K562 (cell line): ENCODE measurements around the gene CLSTN2. TPM values are rescaled to one million over a fixed set of nuclear protein-coding genes. Genes with fewer than 3 reads are reported as not detected.

ENCODE experiments used
- ATAC-seq: fragments of 200-7000 bp; cut with Tn5 transposase; 3 replicates; pipeline ENCODE4 v1.9.1; 2020; ENCODE audit warnings: moderate library complexity
- BruUV-seq: library from RNA; stranded (reverse); fragments of 400-500 nt; replicated peaks from 2 replicates; lab custom pipeline; 2021; lab: Mats Ljungman, UMichigan
- CTCF ChIA-PET: fragments of 300-600 bp; formaldehyde crosslinking; extraction: SDS; loops from one replicate; lab custom pipeline; 2021; ENCODE audit warnings: low intra/inter-chr PET ratio; lab: Yijun Ruan, JAX
- POLR2A ChIA-PET: fragments of 300-600, 350-650 bp; sonication (Branson Sonifier 250); formaldehyde crosslinking; extraction: SDS; loops from one replicate; lab custom pipeline; 2021; ENCODE audit warnings: antibody characterized with exemption, inconsistent platforms; lab: Yijun Ruan, JAX
- DNase-seq, 4 experiments: peaks; one replicate each; pipeline versions ENCODE4 v3.0.0 to v3.0.0-alpha.2; 2011 to 2018; ENCODE audit warnings: low spot score in 3 of 4, mixed read lengths in 3 of 4; ENCODE audit errors: extremely low read depth in 1 of 4
- FAIRE-seq: peaks from 2 replicates; lab custom pipeline; 2011; peaks lifted over from hg19 to GRCh38; lab: Jason Lieb, UNC
- H2AFZ ChIP-seq: 2 replicates; pipeline ENCODE4 v1.6.0; 2011; ENCODE audit warnings: low read depth, low read length, control low read depth, inconsistent platforms
- H3K27ac ChIP-seq: fragments of 200-600 bp; 3 replicates; pipeline ENCODE4 v1.8.0; 2011; ENCODE audit warnings: low read depth, mild to moderate bottlenecking, control low read depth, inconsistent platforms, low read length, moderate library complexity, mixed read lengths; ENCODE audit errors: extremely low read depth
- H3K27me3 ChIP-seq, 2 experiments: fragments of 300-600 bp in 1 of 2; 2 replicates in 1 of 2; 3 replicates in 1 of 2; pipeline versions ENCODE4 v1.6.0 to v1.8.0; 2011; ENCODE audit warnings: inconsistent platforms in 2 of 2, low read length in 2 of 2, mild to moderate bottlenecking in 1 of 2, mixed read lengths in 1 of 2, moderate library complexity in 1 of 2; ENCODE audit not compliant: control insufficient read depth in 2 of 2, insufficient read depth in 2 of 2
- H3K36me3 ChIP-seq: fragments of 300-600 bp; 3 replicates; pipeline ENCODE4 v1.8.0; 2011; ENCODE audit warnings: mild to moderate bottlenecking, low read length, inconsistent platforms; ENCODE audit not compliant: control insufficient read depth, insufficient read depth
- H3K4me1 ChIP-seq, 2 experiments: fragments of 200-600 bp in 1 of 2; replicated peaks in 1 of 2; 2 replicates in 1 of 2; 3 replicates in 1 of 2; pipeline versions ENCODE4 v1.5.1 to v1.8.0; 2011; ENCODE audit warnings: inconsistent platforms in 2 of 2, low read length in 2 of 2, mild to moderate bottlenecking in 1 of 2, mixed read lengths in 1 of 2, moderate library complexity in 1 of 2; ENCODE audit not compliant: control insufficient read depth in 2 of 2, insufficient read depth in 2 of 2
- H3K4me2 ChIP-seq: 2 replicates; pipeline ENCODE4 v1.6.1; 2011; ENCODE audit warnings: low read length, control low read depth, inconsistent platforms, mixed read lengths; ENCODE audit not compliant: insufficient read depth
- H3K4me3 ChIP-seq: fragments of 200-600 bp; sonication (generic), shearing (Covaris generic); 2 replicates; pipeline ENCODE4 v1.5.1; 2016; ENCODE audit warnings: control low read depth, inconsistent platforms
- H3K79me2 ChIP-seq: fragments of 200-600 bp; 3 replicates; pipeline ENCODE4 v1.8.0; 2011; ENCODE audit warnings: low read length, inconsistent platforms; ENCODE audit not compliant: control insufficient read depth, insufficient read depth
- H3K9ac ChIP-seq, 2 experiments: 2 replicates each; pipeline versions ENCODE4 v1.6.0 to v1.6.1; 2011; ENCODE audit warnings: low read depth in 2 of 2, low read length in 2 of 2, control low read depth in 1 of 2, inconsistent platforms in 1 of 2, mild to moderate bottlenecking in 1 of 2, mixed read lengths in 1 of 2; ENCODE audit not compliant: insufficient read depth in 1 of 2
- H3K9me1 ChIP-seq: one replicate; pipeline ENCODE4 v1.6.0; 2011; ENCODE audit warnings: inconsistent platforms, mild to moderate bottlenecking, low read length, moderate library complexity; ENCODE audit not compliant: control insufficient read depth, insufficient read depth
- H3K9me3 ChIP-seq: replicated peaks from 2 replicates; pipeline ENCODE4 v1.5.1; 2011; ENCODE audit warnings: low read depth, low read length, inconsistent platforms; ENCODE audit not compliant: control insufficient read depth, insufficient read depth
- H4K20me1 ChIP-seq: replicated peaks from 2 replicates; pipeline ENCODE4 v1.6.1; 2011; ENCODE audit warnings: low read length, inconsistent platforms, mixed read lengths; ENCODE audit not compliant: control insufficient read depth, insufficient read depth
- BACH1 ChIP-seq: fragments of 200-800 bp; sonication (Bioruptor generic); IDR thresholded peaks from 2 replicates; pipeline ENCODE4 v1.6.1; 2016; ENCODE audit warnings: missing genetic modification characterization, missing compliant biosample characterization
- HNRNPL ChIP-seq: fragments of 200-400 bp; formaldehyde crosslinking; IDR thresholded peaks from 2 replicates; pipeline ENCODE4 v1.6.1; 2017; ENCODE audit warnings: low read depth, mild to moderate bottlenecking, low read length
- HOXB6 ChIP-seq: fragments of 250-450 bp; sonication (Bioruptor Pico); IDR thresholded peaks from 2 replicates; pipeline ENCODE4 v1.5.1; 2022; ENCODE audit warnings: mild to moderate bottlenecking, borderline replicate concordance
- NR3C1 ChIP-seq: sonication (generic); formaldehyde crosslinking; IDR thresholded peaks from 2 replicates; pipeline ENCODE4 v1.8.1; 2022; ENCODE audit warnings: missing genetic modification reagents
- PHB ChIP-seq: fragments of 250-450 bp; sonication (Bioruptor Pico); IDR thresholded peaks from 2 replicates; pipeline ENCODE4 v1.5.0; 2021
- PML ChIP-seq: IDR thresholded peaks from 2 replicates; pipeline ENCODE4 v1.6.1; 2012; ENCODE audit warnings: low read length, inconsistent platforms
- PRMT5 ChIP-seq: sonication (generic); formaldehyde crosslinking; IDR thresholded peaks from 2 replicates; pipeline ENCODE4 v1.5.0; 2020; ENCODE audit warnings: missing genetic modification reagents
- RAD21 ChIP-seq, 2 experiments: fragments of 250-450 bp in 1 of 2; fragments of 450-650 bp in 1 of 2; sonication (Bioruptor Pico) in 1 of 2; formaldehyde crosslinking in 1 of 2; IDR thresholded peaks in 1 of 2; conservative IDR thresholded peaks in 1 of 2; 2 replicates each; pipeline versions ENCODE4 v1.4.0 to v1.8.0; 2020 to 2022; ENCODE audit warnings: mild to moderate bottlenecking in 2 of 2, moderate library complexity in 1 of 2
- U2AF1 ChIP-seq: fragments of 200-400 bp; formaldehyde crosslinking; optimal IDR thresholded peaks from 2 replicates; pipeline ENCODE3; 2017; ENCODE audit warnings: mild to moderate bottlenecking, low read depth, low read length, moderate library complexity
- ZSCAN32 ChIP-seq: fragments of 450-650 bp; formaldehyde crosslinking; IDR thresholded peaks from 2 replicates; pipeline ENCODE4 v1.4.0; 2020; ENCODE audit warnings: mild to moderate bottlenecking, moderate library complexity
- WGBS: fragments of 100-300 bp; shearing (Covaris generic); methylation state at CpG from one replicate; pipeline ENCODE4 v1.1.6; 2016; ENCODE audit warnings: low coverage, mixed read lengths; ENCODE audit not compliant: insufficient coverage; ENCODE audit errors: missing lambda C conversion rate; 5-methylcytosine and 5-hydroxymethylcytosine counted together
- in situ Hi-C: fragments of 300-500 bp; cut with MboI; formaldehyde crosslinking; loops from 4 replicates; pipeline ENCODE4 v1.15.0; 2018; ENCODE audit warnings: inconsistent platforms, mixed read lengths
- intact Hi-C: fragments of 100-400 bp; cut with micrococcal nuclease; formaldehyde crosslinking; loops from 2 replicates; pipeline ENCODE4 v1.14.2; 2022
- polyA plus RNA-seq, 8 experiments: library from polyadenylated mRNA; depleted of rRNA in 4 of 8; stranded (reverse) in 5 of 8; unstranded in 3 of 8; fragments of >200 nt; fragmentation: Nextera tagmentation in 2 of 8; fragmentation: Illumina TruSeq in 1 of 8; extraction: Ambion mirVana in 2 of 8; extraction: Trizol in 1 of 8; gene quantifications; 2 replicates each; pipeline versions ENCODE4 v1.2.1 to v1.2.3, GENCODE V29; 2011 to 2014; ENCODE audit warnings: inconsistent platforms in 1 of 8, missing spikeins in 1 of 8
- total RNA-seq, 7 experiments: library from RNA; depleted of rRNA in 6 of 7; stranded (reverse); fragments of >200 nt in 6 of 7; fragmentation: Illumina TruSeq in 2 of 7; extraction: Trizol in 2 of 7; gene quantifications; 2 replicates each; pipeline versions ENCODE4 v1.2.1 to v1.2.3, GENCODE V29; 2011 to 2021; ENCODE audit warnings: low replicate concordance in 1 of 7
- TF ChIP-seq, protein P1 (sequence below): fragments of 250-450 bp; sonication (Bioruptor Pico); IDR thresholded peaks from 2 replicates; pipeline ENCODE4 v1.5.0; 2020; ENCODE audit warnings: mild to moderate bottlenecking
- TF ChIP-seq, protein P2 (sequence below), 2 experiments: IDR thresholded peaks; 2 replicates each; pipeline ENCODE4 v1.6.1; 2011; ENCODE audit warnings: borderline replicate concordance in 1 of 2, control low read depth in 1 of 2, low read depth in 1 of 2, low read length in 1 of 2, mild to moderate bottlenecking in 1 of 2, mixed read lengths in 1 of 2, moderate library complexity in 1 of 2; ENCODE audit not compliant: insufficient read depth in 1 of 2, insufficient read length in 1 of 2, poor library complexity in 1 of 2, severe bottlenecking in 1 of 2; ENCODE audit errors: extremely low read depth in 1 of 2

Gene CLSTN2
- total and polyA plus RNA-seq, 9 of the 15 experiments (the other 6 are each of a cell fraction or from before 2014, with no cell fraction given): 0.02 to 0.04 (median 0.04) TPM; not detected in 6

DNA sequence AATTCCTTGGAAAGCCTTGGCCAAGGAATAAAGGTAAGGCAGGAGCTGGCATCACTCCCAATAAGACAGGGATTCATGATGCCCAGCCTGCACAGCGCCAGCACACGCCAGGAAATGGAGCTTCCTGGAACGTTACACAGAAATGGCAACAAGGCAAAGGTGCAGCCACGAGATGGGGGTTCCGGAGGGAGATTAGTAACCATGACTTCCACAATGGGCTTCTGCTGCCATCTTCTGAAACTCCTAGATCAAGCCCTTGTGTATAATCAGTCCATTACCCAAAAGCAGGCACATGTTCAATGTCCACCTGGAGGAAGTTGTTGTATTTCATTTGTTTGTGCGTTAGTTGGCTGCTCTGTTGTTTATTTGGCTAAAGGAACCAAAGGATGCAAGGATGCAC lies 611.7 kb downstream of the CLSTN2 start:
- CTCF ChIA-PET: no interaction called here

DNA sequence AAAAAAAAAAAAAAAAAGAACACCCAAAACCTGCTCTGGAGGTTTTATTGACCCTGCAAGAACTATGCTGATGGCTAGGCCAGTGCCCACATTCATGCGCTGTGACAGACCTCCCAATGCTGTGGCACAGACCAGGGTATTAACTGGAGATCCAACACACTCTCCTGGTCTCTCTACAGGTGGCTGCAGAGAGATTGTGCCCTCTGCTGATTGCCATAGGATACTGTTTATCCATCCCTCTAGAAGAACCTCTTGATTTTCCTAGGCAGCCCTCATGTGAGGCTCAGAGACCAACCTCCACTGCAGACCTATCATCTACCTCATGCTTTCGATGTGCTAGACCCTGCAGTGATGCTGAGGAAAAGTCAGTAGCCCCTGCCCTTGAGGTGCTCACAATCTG lies 617.4 kb downstream of the CLSTN2 start:
- no peak overlapping the region for H3K9ac ChIP-seq
- ATAC-seq (no peak), FAIRE-seq (no peak), DNase-seq (no peak)
- peaks cover 4 to 12% of the 10 kb centered on the region in 2 experiments; a peak in 4 of 5 replicates for H3K27me3 ChIP-seq
- H3K4me1 ChIP-seq: no peaks in the 10 kb centered on the region
- no TSS peak for BruUV-seq
- H3K4me2 ChIP-seq: no peak overlapping the region
- H2AFZ ChIP-seq: no peak overlapping the region
- in situ Hi-C loops: no loop called here
- 0% methylated on average over 2 of the region's 2 CpGs for WGBS
- no peaks in the 10 kb centered on the region for H3K9me3 ChIP-seq
- intact Hi-C loops: no loop called here
- H3K27ac ChIP-seq: no peak overlapping the region
- ChIA-PET CTCF (no interaction called here), POLR2A (no interaction called here)
- no peaks in the 10 kb centered on the region for H3K79me2 ChIP-seq
- no peaks in the 10 kb centered on the region for H3K36me3 ChIP-seq
- H3K9me1 ChIP-seq: no peaks in the 10 kb centered on the region
- no peak overlapping the region for H3K4me3 ChIP-seq
- no peaks in the 10 kb centered on the region; the same call in 1 of the 2 replicates for H4K20me1 ChIP-seq
- TF ChIP-seq, protein P1, sequence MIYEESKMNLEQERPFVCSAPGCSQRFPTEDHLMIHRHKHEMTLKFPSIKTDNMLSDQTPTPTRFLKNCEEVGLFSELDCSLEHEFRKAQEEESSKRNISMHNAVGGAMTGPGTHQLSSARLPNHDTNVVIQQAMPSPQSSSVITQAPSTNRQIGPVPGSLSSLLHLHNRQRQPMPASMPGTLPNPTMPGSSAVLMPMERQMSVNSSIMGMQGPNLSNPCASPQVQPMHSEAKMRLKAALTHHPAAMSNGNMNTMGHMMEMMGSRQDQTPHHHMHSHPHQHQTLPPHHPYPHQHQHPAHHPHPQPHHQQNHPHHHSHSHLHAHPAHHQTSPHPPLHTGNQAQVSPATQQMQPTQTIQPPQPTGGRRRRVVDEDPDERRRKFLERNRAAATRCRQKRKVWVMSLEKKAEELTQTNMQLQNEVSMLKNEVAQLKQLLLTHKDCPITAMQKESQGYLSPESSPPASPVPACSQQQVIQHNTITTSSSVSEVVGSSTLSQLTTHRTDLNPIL (CRISPR knock-in tag): no peak
- TF ChIP-seq, protein P2, sequence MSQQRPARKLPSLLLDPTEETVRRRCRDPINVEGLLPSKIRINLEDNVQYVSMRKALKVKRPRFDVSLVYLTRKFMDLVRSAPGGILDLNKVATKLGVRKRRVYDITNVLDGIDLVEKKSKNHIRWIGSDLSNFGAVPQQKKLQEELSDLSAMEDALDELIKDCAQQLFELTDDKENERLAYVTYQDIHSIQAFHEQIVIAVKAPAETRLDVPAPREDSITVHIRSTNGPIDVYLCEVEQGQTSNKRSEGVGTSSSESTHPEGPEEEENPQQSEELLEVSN (IDR thresholded peaks at IDR 0.05; ENCODE audit: borderline replicate concordance in 1 of 2, extremely low read depth in 1 of 2, insufficient read depth in 1 of 2, insufficient read length in 1 of 2, low read depth in 1 of 2, low read length in 1 of 2, poor library complexity in 1 of 2, severe bottlenecking in 1 of 2): no peak
- TF ChIP-seq BACH1 (tag): no peak
- no peak for TF ChIP-seq NR3C1
- no peak for TF ChIP-seq ZSCAN32 (CRISPR knock-in tag)
- no peak for TF ChIP-seq RAD21 (CRISPR knock-in tag; conservative IDR thresholded peaks at IDR 0.05 in 1 of 2, IDR thresholded peaks at IDR 0.05 in 1 of 2)
- TF ChIP-seq PHB (CRISPR knock-in tag): no peak
- no peak for TF ChIP-seq HOXB6 (CRISPR knock-in tag)
- TF ChIP-seq PRMT5: no peak
- TF ChIP-seq PML: no peak
- TF ChIP-seq U2AF1: no peak

More for the DNA sequence above, 611.7 kb downstream of the CLSTN2 start:
- no peaks in the 10 kb centered on the region for H3K9me1 ChIP-seq
- no peaks in the 10 kb centered on the region for H3K9me3 ChIP-seq
- no peak overlapping the region for H3K4me3 ChIP-seq
- H3K9ac ChIP-seq: no peak overlapping the region
- in situ Hi-C loops (no loop called here), intact Hi-C loops (no loop called here)
- no peak overlapping the region for H3K4me2 ChIP-seq
- no peaks in the 10 kb centered on the region for H4K20me1 ChIP-seq
- no peak for ATAC-seq
- no peaks in the 10 kb centered on the region for H3K79me2 ChIP-seq
- peak in 1 of 2 experiments; percentile 21; a peak in 1 of 4 replicates for TF ChIP-seq RAD21 (CRISPR knock-in tag; conservative IDR thresholded peaks at IDR 0.05 in 1 of 2, IDR thresholded peaks at IDR 0.05 in 1 of 2)
- TF ChIP-seq HNRNPL: no peak
- H3K27me3 ChIP-seq: no peaks in the 10 kb centered on the region
- POLR2A ChIA-PET: no interaction called here
- no TSS peak for BruUV-seq
- no peak overlapping the region for H2AFZ ChIP-seq
- no peak for DNase-seq
- FAIRE-seq: no peak
- 1% methylated on average over 6 of the region's 6 CpGs for WGBS
- no peaks in the 10 kb centered on the region for H3K36me3 ChIP-seq
- no peaks in the 10 kb centered on the region for H3K4me1 ChIP-seq
- no peak overlapping the region for H3K27ac ChIP-seq
